SK-N-MC (cell line): ENCODE results near the gene CRY1.
"Not testable (repeated sequence)": the region's sequence is repeated elsewhere in the genome, so short reads cannot be mapped to it uniquely, and the experiment has no call there.

Experiments
- DNase-seq: peaks from one replicate; pipeline ENCODE4 v3.0.0-alpha.2; 2011; ENCODE audit warnings: low read depth, low spot score
- H3K27ac ChIP-seq: fragments of 200-600 bp; sonication (generic); 2 replicates; pipeline ENCODE4 v1.5.1; 2016; ENCODE audit warnings: mixed run types
- H3K36me3 ChIP-seq: fragments of 200-600 bp; sonication (generic); 2 replicates; pipeline ENCODE4 v1.6.1; 2017; ENCODE audit warnings: antibody characterized with exemption, low read length, mixed read lengths; ENCODE audit not compliant: insufficient read depth
- H3K4me3 ChIP-seq: fragments of 200-600 bp; sonication (generic); 2 replicates; pipeline ENCODE4 v1.5.1; 2016
- H3K9ac ChIP-seq: fragments of 200-600 bp; sonication (generic); 2 replicates; pipeline ENCODE4 v1.8.0; 2017; ENCODE audit warnings: mixed run types, mixed read lengths; ENCODE audit not compliant: insufficient read length
- H3K9me3 ChIP-seq: fragments of 200-600 bp; sonication (generic); 2 replicates; pipeline ENCODE4 v1.6.1; 2017; ENCODE audit warnings: low read depth, mild to moderate bottlenecking, antibody characterized with exemption, low read length, moderate library complexity, mixed read lengths
- EZH2 ChIP-seq: fragments of 200-600 bp; sonication (generic); IDR thresholded peaks from one replicate; pipeline ENCODE4 v1.6.1; 2017; ENCODE audit warnings: antibody characterized with exemption
- FOXP2 ChIP-seq: optimal IDR thresholded peaks from 2 replicates; pipeline ENCODE3; 2011; ENCODE audit warnings: mild to moderate bottlenecking, moderate library complexity; ENCODE audit not compliant: insufficient read depth; ENCODE audit errors: extremely low read length, control extremely low read depth
- POLR2AphosphoS5 ChIP-seq: IDR thresholded peaks from 2 replicates; pipeline ENCODE4 v1.6.1; 2012; ENCODE audit warnings: mild to moderate bottlenecking, low read depth, low read length, borderline replicate concordance

Gene CRY1

GRCh38 chr12:107011519-107011918, 81.8 kb downstream of the CRY1 start:
- no peak for DNase-seq
- Histone ChIP-seq H3K36me3 (no peaks in the 10 kb centered on the region), H3K27ac (no peak overlapping the region), H3K9ac (no peak overlapping the region), H3K4me3 (no peak overlapping the region), H3K9me3 (no peaks in the 10 kb centered on the region)
- TF ChIP-seq EZH2 = no peak
- no peak for TF ChIP-seq POLR2AphosphoS5
- TF ChIP-seq FOXP2 = no peak

- DNase-seq = no peak
- Histone ChIP-seq H3K9ac (no peak overlapping the region), H3K27ac (no peak overlapping the region), H3K4me3 (no peak overlapping the region), H3K9me3 (no peaks in the 10 kb centered on the region), H3K36me3 (no peaks in the 10 kb centered on the region)
- TF ChIP-seq FOXP2 (no peak), EZH2 (no peak), POLR2AphosphoS5 (no peak)
Measured at GRCh38 chr12:107007411-107007810, 85.9 kb downstream of the CRY1 start.

GRCh38 chr12:107002665-107003064, 90.7 kb downstream of the CRY1 start:
- not testable (repeated sequence) for H3K36me3 ChIP-seq, DNase-seq, H3K9me3 ChIP-seq, H3K27ac ChIP-seq, H3K4me3 ChIP-seq, H3K9ac ChIP-seq

GRCh38 chr12:106999446-106999845, 93.9 kb downstream of the CRY1 start:
- TF ChIP-seq FOXP2 (no peak), POLR2AphosphoS5 (no peak), EZH2 (no peak)
- Histone ChIP-seq H3K27ac (no peak overlapping the region), H3K36me3 (no peaks in the 10 kb centered on the region; the same call in 1 of the 2 replicates), H3K9ac (no peak overlapping the region), H3K4me3 (no peak overlapping the region), H3K9me3 (no peaks in the 10 kb centered on the region)
- DNase-seq = no peak

- no peak overlapping the region for H3K9ac ChIP-seq
- DNase-seq = no peak
- H3K9me3 ChIP-seq = no peaks in the 10 kb centered on the region
- H3K4me3 ChIP-seq = no peak overlapping the region
- no peak for TF ChIP-seq EZH2
- TF ChIP-seq FOXP2 = no peak
- no peak overlapping the region for H3K27ac ChIP-seq
- no peaks in the 10 kb centered on the region; the same call in 1 of the 2 replicates for H3K36me3 ChIP-seq
Measured at GRCh38 chr12:106997916-106998315, 95.4 kb downstream of the CRY1 start.

GRCh38 chr12:106996102-106996501, 97.2 kb downstream of the CRY1 start:
- H3K9ac ChIP-seq, H3K27ac ChIP-seq, H3K4me3 ChIP-seq, H3K9me3 ChIP-seq, H3K36me3 ChIP-seq, DNase-seq: not testable (repeated sequence)

GRCh38 chr12:106994579-106995220, 98.6 kb downstream of the CRY1 start:
- TF ChIP-seq POLR2AphosphoS5 = no peak
- TF ChIP-seq FOXP2 = no peak
- no peak for TF ChIP-seq EZH2
- Histone ChIP-seq H3K9ac (no peak overlapping the region), H3K4me3 (no peak overlapping the region), H3K9me3 (no peaks in the 10 kb centered on the region), H3K27ac (no peak overlapping the region), H3K36me3 (no peaks in the 10 kb centered on the region; the same call in 1 of the 2 replicates)
- DNase-seq = no peak

- TF ChIP-seq POLR2AphosphoS5 = no peak
- TF ChIP-seq EZH2 = no peak
- TF ChIP-seq FOXP2 = no peak
- Histone ChIP-seq H3K9me3 (no peaks in the 10 kb centered on the region), H3K4me3 (no peak overlapping the region)
Measured at GRCh38 chr12:106987846-106988245, 105.5 kb downstream of the CRY1 start.

GRCh38 chr12:106986625-106987389, 106.5 kb downstream of the CRY1 start, which contains the start of gene MTERF2:
MTERF2 (minus strand) TSS chr12:106987146; CDS start chr12:106978714, 8,432 bp downstream.
- Histone ChIP-seq H3K4me3 (peak within 1 kb of the TSS; percentile 99), H3K36me3 (peaks cover 19% of the 10 kb centered on the region; the same call in 1 of the 2 replicates), H3K9ac (peak within 1 kb of the TSS; percentile 94), H3K9me3 (no peaks in the 10 kb centered on the region), H3K27ac (no peak within 1 kb of the TSS)
- DNase-seq = peak; percentile 40
- TF ChIP-seq POLR2AphosphoS5 (peak; percentile 81), FOXP2 (peak; percentile 41), EZH2 (no peak)

More at GRCh38 chr12:106987846-106988245, 105.5 kb downstream of the CRY1 start:
- no peak for DNase-seq
- Histone ChIP-seq H3K27ac (no peak overlapping the region), H3K9ac (no peak overlapping the region), H3K36me3 (peaks cover 19% of the 10 kb centered on the region; the same call in 1 of the 2 replicates)
